Ovary (tissue), 3 donors: Measurements from ENCODE around the gene GPR63.

Source experiments
- EP300 ChIP-seq: sonication (generic); formaldehyde crosslinking; IDR thresholded peaks from one replicate; pipeline ENCODE4 v1.6.1; 2017; ENCODE audit warnings: antibody characterized with exemption
- POLR2A ChIP-seq: fragments of 450-650 bp; IDR thresholded peaks from one replicate; pipeline ENCODE4 v1.6.1; 2017; ENCODE audit warnings: antibody characterized with exemption, mild to moderate bottlenecking, moderate library complexity
- TF ChIP-seq, protein P1 (sequence below), 3 donors: fragments of 450-650 bp in 2 of 3; fragments of 200-600 bp in 1 of 3; IDR thresholded peaks; one replicate each; pipeline versions ENCODE4 v1.5.1 to v1.8.0; 2016 to 2022; ENCODE audit warnings: antibody characterized with exemption in 3 of 3, mild to moderate bottlenecking in 1 of 3
- donor health status: DM: no; HTN: no; CAD: no.

DNA sequence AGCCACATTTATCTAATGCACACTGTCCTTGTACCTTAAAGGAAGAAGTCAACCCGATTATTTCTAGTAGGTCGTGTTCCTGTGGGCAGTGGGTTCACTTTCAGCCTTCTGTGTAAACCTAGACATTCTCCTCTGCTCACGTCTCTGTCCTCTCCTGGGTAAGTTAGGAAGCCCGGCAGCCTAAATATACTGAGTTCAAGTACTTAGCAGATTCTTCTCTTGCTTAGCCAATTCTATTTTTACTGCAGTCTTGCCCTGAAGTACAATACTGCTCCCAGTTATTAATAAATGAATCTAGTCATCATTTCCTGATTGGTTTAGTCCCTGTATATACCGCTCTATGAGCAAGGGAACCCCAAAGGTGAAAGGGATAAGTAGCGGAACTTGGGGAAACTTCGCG lies 14.6 kb upstream of the GPR63 start:
- no peak for TF ChIP-seq POLR2A
- TF ChIP-seq, protein P1, sequence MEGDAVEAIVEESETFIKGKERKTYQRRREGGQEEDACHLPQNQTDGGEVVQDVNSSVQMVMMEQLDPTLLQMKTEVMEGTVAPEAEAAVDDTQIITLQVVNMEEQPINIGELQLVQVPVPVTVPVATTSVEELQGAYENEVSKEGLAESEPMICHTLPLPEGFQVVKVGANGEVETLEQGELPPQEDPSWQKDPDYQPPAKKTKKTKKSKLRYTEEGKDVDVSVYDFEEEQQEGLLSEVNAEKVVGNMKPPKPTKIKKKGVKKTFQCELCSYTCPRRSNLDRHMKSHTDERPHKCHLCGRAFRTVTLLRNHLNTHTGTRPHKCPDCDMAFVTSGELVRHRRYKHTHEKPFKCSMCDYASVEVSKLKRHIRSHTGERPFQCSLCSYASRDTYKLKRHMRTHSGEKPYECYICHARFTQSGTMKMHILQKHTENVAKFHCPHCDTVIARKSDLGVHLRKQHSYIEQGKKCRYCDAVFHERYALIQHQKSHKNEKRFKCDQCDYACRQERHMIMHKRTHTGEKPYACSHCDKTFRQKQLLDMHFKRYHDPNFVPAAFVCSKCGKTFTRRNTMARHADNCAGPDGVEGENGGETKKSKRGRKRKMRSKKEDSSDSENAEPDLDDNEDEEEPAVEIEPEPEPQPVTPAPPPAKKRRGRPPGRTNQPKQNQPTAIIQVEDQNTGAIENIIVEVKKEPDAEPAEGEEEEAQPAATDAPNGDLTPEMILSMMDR (IDR thresholded peaks at IDR 0.05), result no peak
- TF ChIP-seq EP300, result no peak
